Measurements from ENCODE around the gene GATA2.

Gene GATA2

GRCh38 chr3:128501431-128501830 is 8.4 kb upstream of the GATA2 start:
- no peak for DNase-seq

GRCh38 chr3:128500556-128500955 is 7.6 kb upstream of the GATA2 start:
- no peak for DNase-seq

- no peak for DNase-seq
Observed at GRCh38 chr3:128499724-128500275, 6.8 kb upstream of the GATA2 start.

- no peak for DNase-seq
Observed at GRCh38 chr3:128498901-128499530, 6.0 kb upstream of the GATA2 start.

GRCh38 chr3:128498127-128498626 is 5.2 kb upstream of the GATA2 start:
- no peak for DNase-seq

- DNase-seq, result peak; percentile 84
Observed at GRCh38 chr3:128497305-128498126, 4.5 kb upstream of the GATA2 start.

GRCh38 chr3:128496602-128497304 is 3.8 kb upstream of the GATA2 start:
- DNase-seq, result peak; percentile 69

GRCh38 chr3:128496019-128496601 is 3.1 kb upstream of the GATA2 start:
- no peak for DNase-seq

- no peak for DNase-seq
Observed at GRCh38 chr3:128495435-128495970, 2.5 kb upstream of the GATA2 start.

- no peak for DNase-seq
Observed at GRCh38 chr3:128494367-128494650, 1.3 kb upstream of the GATA2 start.

- DNase-seq, result peak; percentile 27
Observed at GRCh38 chr3:128493570-128494366, 767 bp upstream of the GATA2 start.

GRCh38 chr3:128491941-128492670 is 895 bp downstream of the GATA2 start:
- DNase-seq, result peak; percentile 71

- no peak for DNase-seq
Observed at GRCh38 chr3:128491691-128491940, 1.4 kb downstream of the GATA2 start.

GRCh38 chr3:128490915-128491690 is 1.9 kb downstream of the GATA2 start:
- DNase-seq, result peak; percentile 32

- no peak for DNase-seq
Observed at GRCh38 chr3:128490650-128490914, 2.4 kb downstream of the GATA2 start.

- DNase-seq, result peak; percentile 78
Observed at GRCh38 chr3:128489927-128490649, 2.9 kb downstream of the GATA2 start.

- DNase-seq, result no peak
Observed at GRCh38 chr3:128489674-128489926, 3.4 kb downstream of the GATA2 start.

- DNase-seq, result peak; percentile 71
Observed at GRCh38 chr3:128488991-128489673, 3.9 kb downstream of the GATA2 start.

- peak; percentile 66 for DNase-seq
Observed at GRCh38 chr3:128488636-128488990, 4.4 kb downstream of the GATA2 start.
